ENCODE measurements around the gene ZNF70. TPM values are rescaled to one million over a fixed set of nuclear protein-coding genes. Genes with fewer than 3 reads are reported as not detected.

Gene ZNF70
- total RNA-seq, 1 experiment from 2014 or later = 3.2 TPM

DNA sequence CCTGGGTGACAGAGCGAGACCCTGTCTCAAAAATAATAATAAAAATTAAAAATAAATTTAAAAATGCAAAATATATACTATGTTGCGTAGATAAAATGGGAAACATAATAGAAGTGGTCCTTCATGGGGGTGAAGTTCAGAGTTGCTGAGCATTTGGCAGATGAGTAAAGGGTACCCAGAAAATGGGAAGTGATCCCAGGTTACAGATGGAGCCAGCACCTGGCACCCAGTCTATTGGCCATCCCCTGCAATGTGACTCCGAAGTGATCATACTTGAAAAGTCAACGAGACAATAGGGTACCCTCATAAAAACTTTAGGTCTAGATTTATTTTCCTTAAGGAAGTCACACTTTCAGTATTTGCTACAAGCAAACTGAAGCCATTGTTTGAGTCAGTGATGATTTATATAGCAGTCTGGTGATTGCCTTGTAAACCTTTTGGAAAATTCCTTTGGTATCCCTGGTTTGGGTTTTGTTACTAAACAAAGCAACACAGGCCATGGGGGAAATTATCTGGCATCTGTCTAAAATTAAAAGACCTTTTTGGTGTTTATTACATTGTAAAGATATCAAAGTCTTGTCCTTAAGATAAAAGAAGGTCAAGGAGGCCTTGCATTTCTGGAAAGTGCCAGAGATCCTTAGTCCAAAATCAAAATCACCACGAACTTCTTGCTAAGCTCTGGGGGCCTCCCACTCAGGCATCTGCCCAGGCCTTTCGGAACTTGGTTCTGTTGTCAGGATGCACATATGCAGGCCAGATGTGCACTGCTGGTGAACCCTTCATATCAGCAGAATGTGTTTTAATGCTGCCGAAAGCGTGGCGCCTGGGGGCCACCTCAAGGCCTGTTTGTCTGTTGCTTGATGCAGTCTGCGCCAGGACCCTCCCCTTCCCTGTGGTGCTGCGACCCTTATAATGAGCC is 40.2 kb upstream of the ZNF70 start:
- Histone ChIP-seq H3K4me1 (ENCODE audit: control insufficient read depth in 1 of 2, insufficient read depth in 2 of 2, low read length in 2 of 2) (peaks cover 9 to 20% of the 10 kb centered on the region in 2 experiments; a peak in 3 of 4 replicates), H3K4me2 (ENCODE audit: low read length) (no peak overlapping the region), H3K27me3 (ENCODE audit: insufficient read depth, low read length) (no peaks in the 10 kb centered on the region), H3K36me3 (ENCODE audit: control insufficient read depth in 1 of 2, insufficient read depth in 2 of 2, low read length in 2 of 2) (peaks cover 10 to 15% of the 10 kb centered on the region in 2 experiments; a peak in 3 of 4 replicates), H3K9ac (ENCODE audit: low read length) (no peak overlapping the region), H2AFZ (ENCODE audit: low read depth, low read length, poor library complexity, severe bottlenecking) (no peak overlapping the region), H3K9me2 (ENCODE audit: insufficient read depth) (no peaks in the 10 kb centered on the region), H3K4me3 (replicated peaks in 1 of 2; ENCODE audit: low read depth in 1 of 2, low read length in 2 of 2) (no peak overlapping the region), H4K20me1 (ENCODE audit: insufficient read depth) (peaks cover 8% of the 10 kb centered on the region; the same call in 1 of the 2 replicates), H3K79me2 (ENCODE audit: insufficient read depth, low read length) (peaks cover 61% of the 10 kb centered on the region), H3K27ac (ENCODE audit: low read depth, low read length) (no peak overlapping the region), H3K9me3 (ENCODE audit: control insufficient read depth in 1 of 2, insufficient read depth in 1 of 2, low read depth in 1 of 2, low read length in 2 of 2) (no peaks in the 10 kb centered on the region)
- ChIA-PET RAD21 (ENCODE audit: low non-redundant PET in 1 of 2, low total read pairs in 2 of 2, uncharacterized antibody in 2 of 2, unreplicated experiment in 2 of 2) (no interaction called here), CTCF (no interaction called here), POLR2A (interaction anchor here (2.6 kb wide), 1 partner anchor 20 kb away, joined by 8 read pairs; no protein-coding TSS in a partner anchor)
- intact Hi-C loops (cut with micrococcal nuclease) = no loop called here
- ATAC-seq (no peak), DNase-seq (ENCODE audit: low read depth, low spot score) (no peak)
- TF ChIP-seq TCF7L2 (IDR thresholded peaks at IDR 0.05; ENCODE audit: borderline replicate concordance, extremely low read depth, insufficient read depth, insufficient read length) (no peak), ELF1 (IDR thresholded peaks at IDR 0.05; ENCODE audit: borderline replicate concordance, low read depth) (no peak), POLR2AphosphoS5 (IDR thresholded peaks at IDR 0.05; ENCODE audit: low read depth, low read length) (no peak), FOSL1 (IDR thresholded peaks at IDR 0.05; ENCODE audit: low read depth) (no peak), JUND (IDR thresholded peaks at IDR 0.05) (no peak), YY1 (IDR thresholded peaks at IDR 0.05; ENCODE audit: extremely low read depth, insufficient replicate concordance, low read depth, low read length) (no peak), EZH2 (IDR thresholded peaks at IDR 0.05) (no peak), EGR1 (IDR thresholded peaks at IDR 0.05; ENCODE audit: low read depth) (no peak), ZFX (IDR thresholded peaks at IDR 0.05) (no peak), SRF (IDR thresholded peaks at IDR 0.05; ENCODE audit: low read depth) (no peak), RAD21 (IDR thresholded peaks at IDR 0.05; ENCODE audit: low read depth) (no peak), SIN3A (IDR thresholded peaks at IDR 0.05; ENCODE audit: low read depth) (no peak), ZNF274 (IDR thresholded peaks at IDR 0.05; ENCODE audit: low read depth, low read length) (no peak), CEBPB (IDR thresholded peaks at IDR 0.05; ENCODE audit: low read depth) (no peak), POLR2A (IDR thresholded peaks at IDR 0.05; ENCODE audit: borderline replicate concordance, extremely low read depth, insufficient read depth, insufficient read length) (no peak), SP1 (IDR thresholded peaks at IDR 0.05; ENCODE audit: low read depth) (no peak), EZH2phosphoT487 (IDR thresholded peaks at IDR 0.05; ENCODE audit: borderline replicate concordance) (no peak)
- TF ChIP-seq, protein P1, sequence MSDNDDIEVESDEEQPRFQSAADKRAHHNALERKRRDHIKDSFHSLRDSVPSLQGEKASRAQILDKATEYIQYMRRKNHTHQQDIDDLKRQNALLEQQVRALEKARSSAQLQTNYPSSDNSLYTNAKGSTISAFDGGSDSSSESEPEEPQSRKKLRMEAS (IDR thresholded peaks at IDR 0.05) = no peak
- TF ChIP-seq, protein P2, sequence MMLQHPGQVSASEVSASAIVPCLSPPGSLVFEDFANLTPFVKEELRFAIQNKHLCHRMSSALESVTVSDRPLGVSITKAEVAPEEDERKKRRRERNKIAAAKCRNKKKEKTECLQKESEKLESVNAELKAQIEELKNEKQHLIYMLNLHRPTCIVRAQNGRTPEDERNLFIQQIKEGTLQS (IDR thresholded peaks at IDR 0.05) = no peak
- TF ChIP-seq, protein P3, sequence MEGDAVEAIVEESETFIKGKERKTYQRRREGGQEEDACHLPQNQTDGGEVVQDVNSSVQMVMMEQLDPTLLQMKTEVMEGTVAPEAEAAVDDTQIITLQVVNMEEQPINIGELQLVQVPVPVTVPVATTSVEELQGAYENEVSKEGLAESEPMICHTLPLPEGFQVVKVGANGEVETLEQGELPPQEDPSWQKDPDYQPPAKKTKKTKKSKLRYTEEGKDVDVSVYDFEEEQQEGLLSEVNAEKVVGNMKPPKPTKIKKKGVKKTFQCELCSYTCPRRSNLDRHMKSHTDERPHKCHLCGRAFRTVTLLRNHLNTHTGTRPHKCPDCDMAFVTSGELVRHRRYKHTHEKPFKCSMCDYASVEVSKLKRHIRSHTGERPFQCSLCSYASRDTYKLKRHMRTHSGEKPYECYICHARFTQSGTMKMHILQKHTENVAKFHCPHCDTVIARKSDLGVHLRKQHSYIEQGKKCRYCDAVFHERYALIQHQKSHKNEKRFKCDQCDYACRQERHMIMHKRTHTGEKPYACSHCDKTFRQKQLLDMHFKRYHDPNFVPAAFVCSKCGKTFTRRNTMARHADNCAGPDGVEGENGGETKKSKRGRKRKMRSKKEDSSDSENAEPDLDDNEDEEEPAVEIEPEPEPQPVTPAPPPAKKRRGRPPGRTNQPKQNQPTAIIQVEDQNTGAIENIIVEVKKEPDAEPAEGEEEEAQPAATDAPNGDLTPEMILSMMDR (IDR thresholded peaks at IDR 0.05 in 2 of 3, conservative IDR thresholded peaks at IDR 0.05 in 1 of 3; ENCODE audit: borderline replicate concordance in 1 of 3, insufficient read depth in 1 of 3, low read depth in 2 of 3, low read length in 2 of 3) = no peak
- BruUV-seq (replicated peaks) = no TSS peak
